ENCODE results near the gene IPO9. TPM values are rescaled to one million over a fixed set of nuclear protein-coding genes. Genes with fewer than 3 reads are reported as not detected.
"Not testable (repeated sequence)": the region's sequence is repeated elsewhere in the genome, so short reads cannot be mapped to it uniquely, and the experiment has no call there.

IPO9 gene
- total RNA-seq, 1 experiment from 2014 or later = 106 TPM

GRCh38 chr1:201850053-201850397 lies 21.1 kb downstream of the IPO9 start:
- DNase-seq (ENCODE audit: low read depth, low spot score) (peak; percentile 53), ATAC-seq (peak; percentile 37; the same call in 1 of the 2 replicates)
- Histone ChIP-seq H3K4me3 (ENCODE audit: low read depth in 2 of 2, low read length in 2 of 2) (no peak overlapping the region), H3K4me1 (ENCODE audit: control insufficient read depth, insufficient read depth, low read length) (no peaks in the 10 kb centered on the region), H3K27ac (ENCODE audit: low read length) (no peak overlapping the region), H3K27me3 (ENCODE audit: control insufficient read depth, insufficient read depth, low read length) (no peaks in the 10 kb centered on the region), H3K9me3 (ENCODE audit: control insufficient read depth, insufficient read depth, low read depth, low read length) (no peaks in the 10 kb centered on the region), H3K36me3 (ENCODE audit: control insufficient read depth, insufficient read depth, low read length) (peaks cover 48% of the 10 kb centered on the region)
- in situ Hi-C loops (cut with HindIII; ENCODE audit: low pct_unique_long_range_greater_than_20kb, low sequenced_read_pairs) (no loop called here), intact Hi-C loops (cut with micrococcal nuclease; ENCODE audit: unreplicated experiment) (no loop called here)
- no peak for TF ChIP-seq POLR2AphosphoS5 (IDR thresholded peaks at IDR 0.05; ENCODE audit: low read depth, low read length)
- no peak for TF ChIP-seq TCF7L2 (IDR thresholded peaks at IDR 0.05; ENCODE audit: low read depth, low read length)
- TF ChIP-seq CTCF (IDR thresholded peaks at IDR 0.05) = no peak
- no peak for TF ChIP-seq SIN3A (IDR thresholded peaks at IDR 0.05; ENCODE audit: borderline replicate concordance, insufficient read depth, low read depth, low read length)
- TF ChIP-seq, protein P1, sequence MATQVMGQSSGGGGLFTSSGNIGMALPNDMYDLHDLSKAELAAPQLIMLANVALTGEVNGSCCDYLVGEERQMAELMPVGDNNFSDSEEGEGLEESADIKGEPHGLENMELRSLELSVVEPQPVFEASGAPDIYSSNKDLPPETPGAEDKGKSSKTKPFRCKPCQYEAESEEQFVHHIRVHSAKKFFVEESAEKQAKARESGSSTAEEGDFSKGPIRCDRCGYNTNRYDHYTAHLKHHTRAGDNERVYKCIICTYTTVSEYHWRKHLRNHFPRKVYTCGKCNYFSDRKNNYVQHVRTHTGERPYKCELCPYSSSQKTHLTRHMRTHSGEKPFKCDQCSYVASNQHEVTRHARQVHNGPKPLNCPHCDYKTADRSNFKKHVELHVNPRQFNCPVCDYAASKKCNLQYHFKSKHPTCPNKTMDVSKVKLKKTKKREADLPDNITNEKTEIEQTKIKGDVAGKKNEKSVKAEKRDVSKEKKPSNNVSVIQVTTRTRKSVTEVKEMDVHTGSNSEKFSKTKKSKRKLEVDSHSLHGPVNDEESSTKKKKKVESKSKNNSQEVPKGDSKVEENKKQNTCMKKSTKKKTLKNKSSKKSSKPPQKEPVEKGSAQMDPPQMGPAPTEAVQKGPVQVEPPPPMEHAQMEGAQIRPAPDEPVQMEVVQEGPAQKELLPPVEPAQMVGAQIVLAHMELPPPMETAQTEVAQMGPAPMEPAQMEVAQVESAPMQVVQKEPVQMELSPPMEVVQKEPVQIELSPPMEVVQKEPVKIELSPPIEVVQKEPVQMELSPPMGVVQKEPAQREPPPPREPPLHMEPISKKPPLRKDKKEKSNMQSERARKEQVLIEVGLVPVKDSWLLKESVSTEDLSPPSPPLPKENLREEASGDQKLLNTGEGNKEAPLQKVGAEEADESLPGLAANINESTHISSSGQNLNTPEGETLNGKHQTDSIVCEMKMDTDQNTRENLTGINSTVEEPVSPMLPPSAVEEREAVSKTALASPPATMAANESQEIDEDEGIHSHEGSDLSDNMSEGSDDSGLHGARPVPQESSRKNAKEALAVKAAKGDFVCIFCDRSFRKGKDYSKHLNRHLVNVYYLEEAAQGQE (IDR thresholded peaks at IDR 0.05; ENCODE audit: insufficient read depth in 1 of 2, low read depth in 2 of 2, low read length in 1 of 2) = no peak
- no TSS peak for BruUV-seq (replicated peaks)
- ChIA-PET CTCF (no interaction called here), POLR2A (no interaction called here)

- Histone ChIP-seq H3K4me3 (ENCODE audit: low read depth in 2 of 2, low read length in 2 of 2) (no peak overlapping the region), H3K27ac (ENCODE audit: low read length) (no peak overlapping the region), H3K27me3 (ENCODE audit: control insufficient read depth, insufficient read depth, low read length) (no peaks in the 10 kb centered on the region), H3K9me3 (ENCODE audit: control insufficient read depth, insufficient read depth, low read depth, low read length) (no peaks in the 10 kb centered on the region), H3K36me3 (ENCODE audit: control insufficient read depth, insufficient read depth, low read length) (peaks cover 64% of the 10 kb centered on the region), H3K4me1 (ENCODE audit: control insufficient read depth, insufficient read depth, low read length) (no peaks in the 10 kb centered on the region)
- DNase-seq (ENCODE audit: low read depth, low spot score) (no peak), ATAC-seq (no peak)
- CTCF ChIA-PET = no interaction called here
- no TSS peak for BruUV-seq (replicated peaks)
- in situ Hi-C loops (cut with HindIII; ENCODE audit: low pct_unique_long_range_greater_than_20kb, low sequenced_read_pairs) = no loop called here
- intact Hi-C loops (cut with micrococcal nuclease; ENCODE audit: unreplicated experiment) = no loop called here
- TF ChIP-seq, protein P1 (IDR thresholded peaks at IDR 0.05; ENCODE audit: insufficient read depth in 1 of 2, low read depth in 2 of 2, low read length in 1 of 2) = no peak
- TF ChIP-seq CTCF (IDR thresholded peaks at IDR 0.05) (no peak), SIN3A (IDR thresholded peaks at IDR 0.05; ENCODE audit: borderline replicate concordance, insufficient read depth, low read depth, low read length) (no peak), POLR2AphosphoS5 (IDR thresholded peaks at IDR 0.05; ENCODE audit: low read depth, low read length) (no peak)
- POLR2A ChIA-PET = no interaction called here
Measured at GRCh38 chr1:201851949-201852348, 23.0 kb downstream of the IPO9 start.

GRCh38 chr1:201856722-201857121 lies 27.8 kb downstream of the IPO9 start:
- peaks cover 55% of the 10 kb centered on the region for H3K36me3 ChIP-seq (ENCODE audit: control insufficient read depth, insufficient read depth, low read length)
- DNase-seq (ENCODE audit: low read depth, low spot score); H3K27me3 ChIP-seq (ENCODE audit: control insufficient read depth, insufficient read depth, low read length); ATAC-seq; BruUV-seq (replicated peaks); H3K9me3 ChIP-seq (ENCODE audit: control insufficient read depth, insufficient read depth, low read depth, low read length); CTCF ChIA-PET; intact Hi-C loops (cut with micrococcal nuclease; ENCODE audit: unreplicated experiment); POLR2A ChIA-PET; H3K4me1 ChIP-seq (ENCODE audit: control insufficient read depth, insufficient read depth, low read length); H3K27ac ChIP-seq (ENCODE audit: low read length); H3K4me3 ChIP-seq (ENCODE audit: low read depth in 2 of 2, low read length in 2 of 2); in situ Hi-C loops (cut with HindIII; ENCODE audit: low pct_unique_long_range_greater_than_20kb, low sequenced_read_pairs): not testable (repeated sequence)
